NCI-H446 treated with DMSO at 0.1 percent for 48 hours (cell line): ENCODE data around the gene FLOT1.

Experiments
- DNase-seq: peaks from one replicate; lab custom pipeline; 2025; lab: John Stamatoyannopoulos, UW

FLOT1 gene

GRCh38 chr6:30700340-30700739, 42.1 kb downstream of the FLOT1 start:
- DNase-seq, result no peak

- no peak for DNase-seq
Measured at GRCh38 chr6:30696432-30696831, 46.1 kb downstream of the FLOT1 start.

- no peak for DNase-seq
Measured at GRCh38 chr6:30691208-30691847, 51.2 kb downstream of the FLOT1 start.

- peak; percentile 69 for DNase-seq
Measured at GRCh38 chr6:30690403-30691207, 51.9 kb downstream of the FLOT1 start, which contains the start of gene NRM. Gene NRM, minus strand, starts transcription at chr6:30690984. Its CDS starts 10 bp downstream, at chr6:30690974.

- no peak for DNase-seq
Measured at GRCh38 chr6:30689985-30690384, 52.5 kb downstream of the FLOT1 start.

- no peak for DNase-seq
Measured at GRCh38 chr6:30689022-30689865, 53.2 kb downstream of the FLOT1 start.

- no peak for DNase-seq
Measured at GRCh38 chr6:30688569-30688968, 53.9 kb downstream of the FLOT1 start.

- DNase-seq, result no peak
Measured at GRCh38 chr6:30687659-30688431, 54.6 kb downstream of the FLOT1 start.

- peak; percentile 56 for DNase-seq
Measured at GRCh38 chr6:30686908-30687658, 55.4 kb downstream of the FLOT1 start.

- DNase-seq, result no peak
Measured at GRCh38 chr6:30686009-30686907, 56.2 kb downstream of the FLOT1 start, which contains the start of gene PPP1R18. Gene PPP1R18, minus strand, starts transcription at chr6:30686645. Its CDS starts 627 bp downstream, at chr6:30686018.

GRCh38 chr6:30685157-30686008, 57.1 kb downstream of the FLOT1 start:
- no peak for DNase-seq

GRCh38 chr6:30684386-30685156, 57.9 kb downstream of the FLOT1 start:
- no peak for DNase-seq

- DNase-seq, result no peak
Measured at GRCh38 chr6:30683980-30684338, 58.5 kb downstream of the FLOT1 start.

- no peak for DNase-seq
Measured at GRCh38 chr6:30683183-30683979, 59.1 kb downstream of the FLOT1 start.

GRCh38 chr6:30682143-30683117, 60.1 kb downstream of the FLOT1 start:
- DNase-seq, result no peak

- DNase-seq, result no peak
Measured at GRCh38 chr6:30681766-30682142, 60.7 kb downstream of the FLOT1 start.
